ENCODE data around the gene MIEF2.

DNA sequence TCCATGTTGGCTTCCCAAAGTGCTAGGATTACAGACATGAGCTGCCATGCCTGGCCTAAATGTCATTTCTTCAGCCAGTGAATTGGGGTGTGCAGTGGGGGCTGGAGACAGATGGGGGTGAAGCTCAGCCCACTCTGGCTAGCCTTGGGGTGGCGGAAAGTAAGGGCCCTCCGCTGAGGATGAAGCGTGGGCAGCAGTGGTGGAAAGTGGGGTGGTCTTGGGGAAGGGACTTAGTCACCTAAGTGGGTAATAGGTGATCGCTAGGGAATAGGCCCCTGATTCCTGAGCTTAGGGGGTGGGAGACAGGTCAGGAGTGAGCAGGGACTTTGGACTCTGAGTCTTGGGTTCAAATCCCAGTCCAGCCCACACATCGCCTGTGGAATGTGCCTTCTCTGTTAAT, 32.8 kb upstream of the MIEF2 start:
- TF ChIP-seq, protein P1, sequence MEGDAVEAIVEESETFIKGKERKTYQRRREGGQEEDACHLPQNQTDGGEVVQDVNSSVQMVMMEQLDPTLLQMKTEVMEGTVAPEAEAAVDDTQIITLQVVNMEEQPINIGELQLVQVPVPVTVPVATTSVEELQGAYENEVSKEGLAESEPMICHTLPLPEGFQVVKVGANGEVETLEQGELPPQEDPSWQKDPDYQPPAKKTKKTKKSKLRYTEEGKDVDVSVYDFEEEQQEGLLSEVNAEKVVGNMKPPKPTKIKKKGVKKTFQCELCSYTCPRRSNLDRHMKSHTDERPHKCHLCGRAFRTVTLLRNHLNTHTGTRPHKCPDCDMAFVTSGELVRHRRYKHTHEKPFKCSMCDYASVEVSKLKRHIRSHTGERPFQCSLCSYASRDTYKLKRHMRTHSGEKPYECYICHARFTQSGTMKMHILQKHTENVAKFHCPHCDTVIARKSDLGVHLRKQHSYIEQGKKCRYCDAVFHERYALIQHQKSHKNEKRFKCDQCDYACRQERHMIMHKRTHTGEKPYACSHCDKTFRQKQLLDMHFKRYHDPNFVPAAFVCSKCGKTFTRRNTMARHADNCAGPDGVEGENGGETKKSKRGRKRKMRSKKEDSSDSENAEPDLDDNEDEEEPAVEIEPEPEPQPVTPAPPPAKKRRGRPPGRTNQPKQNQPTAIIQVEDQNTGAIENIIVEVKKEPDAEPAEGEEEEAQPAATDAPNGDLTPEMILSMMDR (IDR thresholded peaks at IDR 0.05; ENCODE audit: extremely low read depth in 1 of 2, insufficient read depth in 1 of 2, low read depth in 1 of 2, low read length in 2 of 2) = no peak
- TF ChIP-seq POLR2A (IDR thresholded peaks at IDR 0.05; ENCODE audit: low read depth, low read length) (no peak), POLR2AphosphoS5 (IDR thresholded peaks at IDR 0.05; ENCODE audit: insufficient read depth, low read depth, low read length) (no peak), EZH2 (IDR thresholded peaks at IDR 0.05; ENCODE audit: borderline replicate concordance, low read depth, low read length, severe bottlenecking) (no peak), MYC (IDR thresholded peaks at IDR 0.05; ENCODE audit: low read depth, low read length) (no peak), JUN (IDR thresholded peaks at IDR 0.05; ENCODE audit: borderline replicate concordance, insufficient read depth, insufficient read length, low read depth) (no peak), FOS (IDR thresholded peaks at IDR 0.05; ENCODE audit: borderline replicate concordance, insufficient read depth, low read length) (no peak)
